Peyer's patch (tissue), 4 donors: ENCODE data around the gene PACRG. TPM values are rescaled to one million over a fixed set of nuclear protein-coding genes. Genes with fewer than 3 reads are reported as not detected.

Source experiments
- DNase-seq, 3 donors: peaks; one replicate each; pipeline ENCODE4 v3.0.0-alpha.2; 2017 to 2019
- H3K27ac ChIP-seq, 4 donors: fragments of 200-600 bp; sonication (generic); one replicate each; pipeline ENCODE4 v1.5.1; 2016 to 2019
- H3K27me3 ChIP-seq, 2 donors: fragments of 200-600 bp; sonication (generic); one replicate each; pipeline ENCODE4 v1.5.1; 2019
- H3K36me3 ChIP-seq, 3 donors: fragments of 200-600 bp; sonication (generic); one replicate each; pipeline ENCODE4 v1.5.1; 2016 to 2019
- H3K4me1 ChIP-seq, 4 donors: fragments of 200-600 bp; sonication (generic); one replicate each; pipeline ENCODE4 v1.5.1; 2016 to 2019
- H3K4me3 ChIP-seq, 4 donors: fragments of 200-600 bp; sonication (generic); 1 replicate in 3 of 4; 2 replicates in 1 of 4; pipeline ENCODE4 v1.5.1; 2016 to 2019; ENCODE audit warnings: mild to moderate bottlenecking in 1 of 4
- H3K9me3 ChIP-seq, 4 donors: fragments of 200-600 bp; sonication (generic); one replicate each; pipeline ENCODE4 v1.5.1; 2016 to 2019; ENCODE audit warnings: mild to moderate bottlenecking in 1 of 4
- CTCF ChIP-seq, 6 experiments: fragments of 450-650 bp in 4 of 6; fragments of 200-600 bp in 2 of 6; sonication (generic) in 1 of 6; IDR thresholded peaks; one replicate each; pipeline ENCODE4 v1.5.1; 2017 to 2019; ENCODE audit warnings: antibody characterized with exemption in 6 of 6, mild to moderate bottlenecking in 3 of 6, moderate library complexity in 1 of 6
- POLR2A ChIP-seq, 2 donors: fragments of 450-650 bp; IDR thresholded peaks; one replicate each; pipeline ENCODE4 v1.5.1; 2017; ENCODE audit warnings: antibody characterized with exemption in 2 of 2, mild to moderate bottlenecking in 2 of 2, moderate library complexity in 2 of 2
- total RNA-seq, 4 donors: library from RNA; depleted of rRNA; stranded (reverse); fragments of >200 nt; gene quantifications; one replicate each; pipeline ENCODE4 v1.1.0, GENCODE V29; 2016

PACRG gene
- total RNA-seq, 4 donors from 2014 or later = 0.76 to 2.5 TPM; not detected in 2

DNA sequence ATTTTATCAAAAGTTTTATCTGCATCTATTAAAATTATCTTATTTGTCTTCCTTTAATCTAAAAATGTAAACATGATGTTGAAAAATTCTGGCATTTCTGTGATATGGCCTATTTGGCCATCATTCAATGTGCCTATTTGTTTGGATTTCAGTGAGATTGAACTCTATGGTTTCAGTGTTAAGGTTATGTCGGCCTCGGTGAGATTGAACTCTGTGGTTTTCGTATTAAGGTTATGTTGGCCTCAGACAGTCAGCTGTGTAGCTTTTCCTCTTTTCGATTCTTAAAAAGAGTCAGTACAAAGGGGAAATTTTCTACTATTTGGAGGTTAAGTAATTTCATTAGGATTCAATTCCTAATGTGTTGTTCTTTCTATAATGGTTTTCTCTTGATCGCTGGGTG lies 320.6 kb downstream of the PACRG start:
- Histone ChIP-seq H3K4me1 (no peaks in the 10 kb centered on the region), H3K27ac (no peak overlapping the region), H3K36me3 (no peaks in the 10 kb centered on the region), H3K9me3 (no peaks in the 10 kb centered on the region), H3K4me3 (no peak overlapping the region), H3K27me3 (no peaks in the 10 kb centered on the region)
- no peak for DNase-seq
- TF ChIP-seq CTCF (IDR thresholded peaks at IDR 0.05) (no peak), POLR2A (IDR thresholded peaks at IDR 0.05) (no peak)

- Histone ChIP-seq H3K27me3 (no peaks in the 10 kb centered on the region), H3K36me3 (no peaks in the 10 kb centered on the region), H3K9me3 (no peaks in the 10 kb centered on the region), H3K4me1 (no peaks in the 10 kb centered on the region), H3K4me3 (no peak overlapping the region), H3K27ac (no peak overlapping the region)
- TF ChIP-seq POLR2A (IDR thresholded peaks at IDR 0.05) (no peak), CTCF (IDR thresholded peaks at IDR 0.05) (no peak)
- DNase-seq = no peak
Measured at GRCh38 chr6:163053667-163054344, 326.0 kb downstream of the PACRG start.

- Histone ChIP-seq H3K4me1 (no peaks in the 10 kb centered on the region), H3K27ac (no peak overlapping the region), H3K27me3 (no peaks in the 10 kb centered on the region), H3K9me3 (peaks cover 0 to 4% (median 0%) of the 10 kb centered on the region in 4 donors), H3K4me3 (no peak overlapping the region), H3K36me3 (no peaks in the 10 kb centered on the region)
- no peak for DNase-seq
- no peak for TF ChIP-seq POLR2A (IDR thresholded peaks at IDR 0.05)
- TF ChIP-seq CTCF (IDR thresholded peaks at IDR 0.05) = no peak
Measured at GRCh38 chr6:163054641-163055040, 326.9 kb downstream of the PACRG start.

GRCh38 chr6:163057260-163057659 lies 329.5 kb downstream of the PACRG start:
- Histone ChIP-seq H3K9me3 (peaks cover 0 to 4% (median 0%) of the 10 kb centered on the region in 4 donors), H3K4me1 (no peaks in the 10 kb centered on the region), H3K36me3 (no peaks in the 10 kb centered on the region), H3K4me3 (no peak overlapping the region), H3K27ac (no peak overlapping the region), H3K27me3 (no peaks in the 10 kb centered on the region)
- DNase-seq = no peak
- TF ChIP-seq POLR2A (IDR thresholded peaks at IDR 0.05) (no peak), CTCF (IDR thresholded peaks at IDR 0.05) (no peak)

DNA sequence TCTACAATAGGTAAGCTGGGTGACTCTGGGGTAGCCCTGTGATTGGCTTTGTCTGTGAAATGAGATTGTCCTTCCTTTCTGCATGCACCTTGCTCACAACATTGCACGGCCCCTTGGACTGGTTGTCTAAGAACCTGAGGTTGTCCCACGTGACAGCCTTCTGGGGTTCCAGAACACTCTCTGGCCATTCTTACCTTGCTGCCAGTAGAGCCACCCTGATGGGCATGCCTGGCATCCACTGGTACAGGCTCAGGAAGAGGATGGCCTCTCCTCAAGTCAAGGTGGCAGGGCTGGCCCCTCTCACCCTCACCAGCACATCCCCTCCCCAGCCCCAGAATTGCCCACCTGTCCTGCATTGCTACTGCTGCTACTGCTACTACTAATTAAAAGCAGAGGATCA lies 335.0 kb downstream of the PACRG start:
- Histone ChIP-seq H3K9me3 (peaks cover 0 to 4% (median 0%) of the 10 kb centered on the region in 4 donors), H3K27me3 (no peaks in the 10 kb centered on the region), H3K4me1 (no peaks in the 10 kb centered on the region), H3K36me3 (no peaks in the 10 kb centered on the region), H3K27ac (no peak overlapping the region), H3K4me3 (no peak overlapping the region)
- no peak for DNase-seq
- TF ChIP-seq CTCF (IDR thresholded peaks at IDR 0.05) (no peak), POLR2A (IDR thresholded peaks at IDR 0.05) (no peak)
